WTC11 (cell line): ENCODE results near the gene AMIGO1. TPM values are rescaled to one million over a fixed set of nuclear protein-coding genes. Genes with fewer than 3 reads are reported as not detected.

Experiments used
- ATAC-seq: fragments of 200-7000 bp; cut with Tn5 transposase; 2 replicates; pipeline ENCODE4 v1.10.0; 2021; ENCODE audit warnings: mild to moderate bottlenecking, moderate library complexity
- CTCF ChIA-PET: fragments of 300-600 bp; sonication (Branson Sonifier 250); formaldehyde crosslinking; loops from one replicate; lab custom pipeline; 2021; ENCODE audit warnings: antibody characterized with exemption; lab: Charles Lee
- POLR2A ChIA-PET: fragments of 350-600 bp; sonication (Branson Sonifier 250); formaldehyde crosslinking; loops from one replicate; lab custom pipeline; 2021; ENCODE audit warnings: antibody characterized with exemption; lab: Charles Lee
- DNase-seq: peaks from one replicate; pipeline ENCODE4 v3.0.0; 2021; ENCODE audit warnings: low spot score
- H3K27ac Mint-ChIP-seq: 2 replicates; pipeline ENCODE4 v1.8.0; 2021; ENCODE audit warnings: mixed read lengths
- H3K27me3 Mint-ChIP-seq: 2 replicates; pipeline ENCODE4 v1.8.0; 2021; ENCODE audit warnings: low read depth, mild to moderate bottlenecking, moderate library complexity, mixed read lengths
- H3K36me3 Mint-ChIP-seq: 2 replicates; pipeline ENCODE4 v1.8.0; 2021; ENCODE audit warnings: mixed read lengths
- H3K4me1 Mint-ChIP-seq: 2 replicates; pipeline ENCODE4 v1.8.0; 2022; ENCODE audit warnings: mixed read lengths
- H3K4me3 Mint-ChIP-seq: 2 replicates; pipeline ENCODE4 v1.8.0; 2021; ENCODE audit warnings: mild to moderate bottlenecking, moderate library complexity, mixed read lengths
- H3K9me3 Mint-ChIP-seq: 2 replicates; pipeline ENCODE4 v1.8.0; 2021; ENCODE audit warnings: mixed read lengths
- AR ChIP-seq: fragments of 250-450 bp; sonication (Bioruptor Pico); IDR thresholded peaks from 2 replicates; pipeline ENCODE4 v1.9.0; 2021; ENCODE audit warnings: mild to moderate bottlenecking
- ATF6 ChIP-seq: sonication (generic); formaldehyde crosslinking; IDR thresholded peaks from 2 replicates; pipeline ENCODE4 v1.8.1; 2023; ENCODE audit warnings: mild to moderate bottlenecking, missing genetic modification reagents
- CBFB ChIP-seq: sonication (generic); formaldehyde crosslinking; IDR thresholded peaks from 2 replicates; pipeline ENCODE4 v1.8.1; 2022; ENCODE audit warnings: mild to moderate bottlenecking, low read depth, missing genetic modification reagents
- CREM ChIP-seq: sonication (generic); formaldehyde crosslinking; IDR thresholded peaks from 2 replicates; pipeline ENCODE4 v1.8.1; 2022; ENCODE audit warnings: mild to moderate bottlenecking, missing genetic modification reagents, moderate library complexity
- CTCF ChIP-seq: fragments of 200-600 bp; IDR thresholded peaks from 2 replicates; pipeline ENCODE4 v1.8.0; 2022; ENCODE audit warnings: antibody characterized with exemption
- IRF1 ChIP-seq: sonication (generic); formaldehyde crosslinking; IDR thresholded peaks from 2 replicates; pipeline ENCODE4 v1.8.0; 2023; ENCODE audit warnings: missing genetic modification reagents
- MYBL2 ChIP-seq: sonication (generic); formaldehyde crosslinking; IDR thresholded peaks from 2 replicates; pipeline ENCODE4 v1.8.1; 2023; ENCODE audit warnings: mild to moderate bottlenecking, moderate library complexity, missing genetic modification reagents
- NFYB ChIP-seq: sonication (generic); formaldehyde crosslinking; conservative IDR thresholded peaks from 2 replicates; pipeline ENCODE4 v1.8.0; 2022; ENCODE audit warnings: low read depth, missing genetic modification reagents
- PREB ChIP-seq: sonication (generic); formaldehyde crosslinking; IDR thresholded peaks from 2 replicates; pipeline ENCODE4 v1.8.1; 2022; ENCODE audit warnings: mild to moderate bottlenecking, missing genetic modification reagents, moderate library complexity, borderline replicate concordance
- PRRX2 ChIP-seq: fragments of 250-450 bp; sonication (Bioruptor Pico); IDR thresholded peaks from 2 replicates; pipeline ENCODE4 v1.8.0; 2021; ENCODE audit warnings: mild to moderate bottlenecking
- RELA ChIP-seq: sonication (generic); formaldehyde crosslinking; IDR thresholded peaks from 2 replicates; pipeline ENCODE4 v1.8.1; 2022; ENCODE audit warnings: missing genetic modification reagents, mild to moderate bottlenecking, borderline replicate concordance
- RORB ChIP-seq: fragments of 250-450 bp; sonication (Bioruptor Pico); IDR thresholded peaks from 2 replicates; pipeline ENCODE4 v1.9.0; 2021; ENCODE audit warnings: mild to moderate bottlenecking
- TP53 ChIP-seq: sonication (generic); formaldehyde crosslinking; IDR thresholded peaks from 2 replicates; pipeline ENCODE4 v1.8.1; 2023; ENCODE audit warnings: mild to moderate bottlenecking, missing genetic modification reagents
- ZMAT4 ChIP-seq: fragments of 250-450 bp; sonication (Bioruptor Pico); IDR thresholded peaks from 2 replicates; pipeline ENCODE4 v1.9.0; 2021; ENCODE audit warnings: mild to moderate bottlenecking
- ZNF138 ChIP-seq: sonication (generic); formaldehyde crosslinking; conservative IDR thresholded peaks from 2 replicates; pipeline ENCODE4 v1.8.1; 2022; ENCODE audit warnings: mild to moderate bottlenecking, moderate library complexity, missing genetic modification reagents
- ZNF219 ChIP-seq: sonication (generic); formaldehyde crosslinking; IDR thresholded peaks from 2 replicates; pipeline ENCODE4 v1.8.0; 2023; ENCODE audit warnings: missing genetic modification reagents, mild to moderate bottlenecking, borderline replicate concordance
- ZNF232 ChIP-seq: sonication (generic); formaldehyde crosslinking; IDR thresholded peaks from 2 replicates; pipeline ENCODE4 v1.8.0; 2022; ENCODE audit warnings: mild to moderate bottlenecking, missing genetic modification reagents
- ZNF263 ChIP-seq: sonication (generic); formaldehyde crosslinking; IDR thresholded peaks from 2 replicates; pipeline ENCODE4 v1.8.1; 2022; ENCODE audit warnings: low read depth, mild to moderate bottlenecking, moderate library complexity, missing genetic modification reagents
- ZNF396 ChIP-seq: fragments of 250-450 bp; sonication (Bioruptor Pico); IDR thresholded peaks from 2 replicates; pipeline ENCODE4 v1.8.0; 2021; ENCODE audit warnings: mild to moderate bottlenecking, moderate library complexity, borderline replicate concordance
- total RNA-seq: library from RNA; stranded (reverse); gene quantifications from 3 replicates; pipeline ENCODE4 v1.2.3, GENCODE V29; 2021

The AMIGO1 gene
- total RNA-seq, 1 experiment from 2014 or later, result 2.4 TPM

GRCh38 chr1:109490029-109490933 lies 19.2 kb downstream of the AMIGO1 start:
- Mint-ChIP-seq H3K36me3 (peaks cover 3% of the 10 kb centered on the region; the same call in 1 of the 2 replicates), H3K4me1 (peaks cover 19% of the 10 kb centered on the region), H3K9me3 (no peaks in the 10 kb centered on the region), H3K27me3 (no peaks in the 10 kb centered on the region), H3K27ac (no peak overlapping the region), H3K4me3 (no peak overlapping the region)
- ATAC-seq (peak; percentile 36), DNase-seq (peak; percentile 83)
- no peak for TF ChIP-seq IRF1 (CRISPR knock-in tag)
- no peak for TF ChIP-seq RELA (CRISPR knock-in tag)
- TF ChIP-seq ZNF396 (CRISPR knock-in tag), result no peak
- no peak for TF ChIP-seq ZNF219 (CRISPR knock-in tag)
- no peak for TF ChIP-seq PRRX2 (CRISPR knock-in tag)
- TF ChIP-seq CTCF, result peak; percentile 35; the same call in 1 of the 2 replicates
- TF ChIP-seq NFYB, result no peak
- CTCF ChIA-PET, result interaction anchor here (0.6 to 13.8 kb wide), 42 partner anchors 8 to 494 kb away, joined by 3 to 740 read pairs (median 5); partner anchors contain the start of genes AHCYL1, AMIGO1, EPS8L3 and GNAI3
- POLR2A ChIA-PET, result interaction anchor here (0.8 to 1.0 kb wide), 2 partner anchors 40 to 42 kb away, joined by 4 to 6 read pairs; no protein-coding TSS in a partner anchor

GRCh38 chr1:109488696-109489095 lies 20.8 kb downstream of the AMIGO1 start:
- DNase-seq (no peak), ATAC-seq (no peak)
- H3K27me3 Mint-ChIP-seq, result no peaks in the 10 kb centered on the region; the same call in 1 of the 2 replicates
- H3K27ac Mint-ChIP-seq, result no peak overlapping the region
- TF ChIP-seq TP53 (CRISPR knock-in tag), result no peak
- no peak for TF ChIP-seq PREB (CRISPR knock-in tag)
- TF ChIP-seq PRRX2 (CRISPR knock-in tag), result no peak
- TF ChIP-seq ATF6 (CRISPR knock-in tag), result no peak
- no peak for TF ChIP-seq RORB (CRISPR knock-in tag)
- TF ChIP-seq ZNF232 (CRISPR knock-in tag), result no peak
- no peak for TF ChIP-seq AR (CRISPR knock-in tag)
- no peak for TF ChIP-seq CREM (CRISPR knock-in tag)
- no peak for TF ChIP-seq ZNF263 (CRISPR knock-in tag)
- no peak for TF ChIP-seq MYBL2 (CRISPR knock-in tag)
- TF ChIP-seq ZMAT4, result no peak
- TF ChIP-seq CBFB (CRISPR knock-in tag), result no peak
- TF ChIP-seq ZNF138 (CRISPR knock-in tag), result no peak
- H3K4me1 Mint-ChIP-seq, result peaks cover 23% of the 10 kb centered on the region
- no peaks in the 10 kb centered on the region for H3K9me3 Mint-ChIP-seq
- POLR2A ChIA-PET, result no interaction called here
- CTCF ChIA-PET, result interaction anchor here (0.5 to 13.8 kb wide), 4 partner anchors 10 to 46 kb away, joined by 3 to 740 read pairs (median 16); partner anchors contain the start of gene GPR61
- H3K4me3 Mint-ChIP-seq, result no peak overlapping the region
- H3K36me3 Mint-ChIP-seq, result peaks cover 3% of the 10 kb centered on the region; the same call in 1 of the 2 replicates
